ENCODE measurements around the gene SBDS.

GRCh38 chr7:67008260-67008659 is 12.9 kb upstream of the SBDS start:
- TF ChIP-seq RFX5 (IDR thresholded peaks at IDR 0.05; ENCODE audit: low read depth, low read length) (no peak), CTCF (conservative IDR thresholded peaks at IDR 0.05; ENCODE audit: low read depth, low read length) (no peak), RCOR1 (IDR thresholded peaks at IDR 0.05; ENCODE audit: insufficient replicate concordance, low read length) (no peak), RAD21 (IDR thresholded peaks at IDR 0.05; ENCODE audit: low read length) (no peak), POLR2A (IDR thresholded peaks at IDR 0.05; ENCODE audit: low read depth, low read length) (no peak), CHD1 (IDR thresholded peaks at IDR 0.05; ENCODE audit: low read depth, low read length) (no peak), MAFK (IDR thresholded peaks at IDR 0.05; ENCODE audit: low read depth, low read length) (no peak), CEBPB (IDR thresholded peaks at IDR 0.05; ENCODE audit: low read depth, low read length) (no peak), FOS (IDR thresholded peaks at IDR 0.05; ENCODE audit: low read depth, low read length) (no peak), NFE2L2 (IDR thresholded peaks at IDR 0.05; ENCODE audit: low read depth, low read length) (no peak), MXI1 (IDR thresholded peaks at IDR 0.05; ENCODE audit: borderline replicate concordance, low read depth, low read length) (no peak), SMC3 (IDR thresholded peaks at IDR 0.05; ENCODE audit: low read depth, low read length) (no peak)
- TF ChIP-seq, protein P1, sequence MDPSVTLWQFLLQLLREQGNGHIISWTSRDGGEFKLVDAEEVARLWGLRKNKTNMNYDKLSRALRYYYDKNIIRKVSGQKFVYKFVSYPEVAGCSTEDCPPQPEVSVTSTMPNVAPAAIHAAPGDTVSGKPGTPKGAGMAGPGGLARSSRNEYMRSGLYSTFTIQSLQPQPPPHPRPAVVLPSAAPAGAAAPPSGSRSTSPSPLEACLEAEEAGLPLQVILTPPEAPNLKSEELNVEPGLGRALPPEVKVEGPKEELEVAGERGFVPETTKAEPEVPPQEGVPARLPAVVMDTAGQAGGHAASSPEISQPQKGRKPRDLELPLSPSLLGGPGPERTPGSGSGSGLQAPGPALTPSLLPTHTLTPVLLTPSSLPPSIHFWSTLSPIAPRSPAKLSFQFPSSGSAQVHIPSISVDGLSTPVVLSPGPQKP (IDR thresholded peaks at IDR 0.05; ENCODE audit: borderline replicate concordance, low read depth, low read length), result no peak
- TF ChIP-seq, protein P2, sequence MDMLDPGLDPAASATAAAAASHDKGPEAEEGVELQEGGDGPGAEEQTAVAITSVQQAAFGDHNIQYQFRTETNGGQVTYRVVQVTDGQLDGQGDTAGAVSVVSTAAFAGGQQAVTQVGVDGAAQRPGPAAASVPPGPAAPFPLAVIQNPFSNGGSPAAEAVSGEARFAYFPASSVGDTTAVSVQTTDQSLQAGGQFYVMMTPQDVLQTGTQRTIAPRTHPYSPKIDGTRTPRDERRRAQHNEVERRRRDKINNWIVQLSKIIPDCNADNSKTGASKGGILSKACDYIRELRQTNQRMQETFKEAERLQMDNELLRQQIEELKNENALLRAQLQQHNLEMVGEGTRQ (IDR thresholded peaks at IDR 0.05; ENCODE audit: low read depth, low read length), result no peak

Measured in IMR-90 (cell line).